GM12891 (cell line): ENCODE measurements around the gene MRTO4.
"Not testable (repeated sequence)": the region's sequence is repeated elsewhere in the genome, so short reads cannot be mapped to it uniquely, and the experiment has no call there.

Experiments used
- DNase-seq: peaks from one replicate; pipeline ENCODE4 v3.0.0; 2011; ENCODE audit warnings: low spot score; ENCODE audit not compliant: insufficient read length
- FAIRE-seq: peaks from 2 replicates; lab custom pipeline; 2011; peaks lifted over from hg19 to GRCh38; lab: Jason Lieb, UNC
- PAX5 ChIP-seq: IDR thresholded peaks from 2 replicates; pipeline ENCODE4 v1.6.1; 2011; ENCODE audit warnings: low read length, moderate library complexity, mild to moderate bottlenecking; ENCODE audit not compliant: insufficient read depth, severe bottlenecking
- POLR2A ChIP-seq: IDR thresholded peaks from 2 replicates; pipeline ENCODE4 v1.6.1; 2011; ENCODE audit warnings: low read depth, low read length, control low read depth
- POLR2AphosphoS5 ChIP-seq: IDR thresholded peaks from 2 replicates; pipeline ENCODE4 v1.6.1; 2011; ENCODE audit warnings: low read depth, low read length, control low read depth
- POU2F2 ChIP-seq: IDR thresholded peaks from 2 replicates; pipeline ENCODE4 v1.6.1; 2011; ENCODE audit warnings: low read depth, mild to moderate bottlenecking, control low read depth, low read length, moderate library complexity
- SPI1 ChIP-seq: IDR thresholded peaks from 2 replicates; pipeline ENCODE4 v1.6.1; 2011; ENCODE audit warnings: low read depth, low read length, control low read depth
- TAF1 ChIP-seq: IDR thresholded peaks from 2 replicates; pipeline ENCODE4 v1.6.1; 2011; ENCODE audit warnings: low read depth, low read length, control low read depth

The MRTO4 gene

GRCh38 chr1:19289244-19289643, 37.6 kb downstream of the MRTO4 start:
- DNase-seq, result no peak
- FAIRE-seq, result no peak
- TF ChIP-seq SPI1, result no peak
- no peak for TF ChIP-seq POLR2AphosphoS5
- TF ChIP-seq TAF1, result no peak
- TF ChIP-seq POU2F2, result no peak
- no peak for TF ChIP-seq POLR2A
- TF ChIP-seq PAX5, result no peak

GRCh38 chr1:19294638-19295037, 43.0 kb downstream of the MRTO4 start:
- FAIRE-seq (no peak), DNase-seq (no peak)
- no peak for TF ChIP-seq POLR2A
- TF ChIP-seq SPI1, result no peak
- no peak for TF ChIP-seq PAX5
- no peak for TF ChIP-seq TAF1
- TF ChIP-seq POLR2AphosphoS5, result no peak
- TF ChIP-seq POU2F2, result no peak

- FAIRE-seq (no peak), DNase-seq (no peak)
- TF ChIP-seq SPI1 (no peak), PAX5 (no peak), POLR2AphosphoS5 (no peak), POU2F2 (no peak), TAF1 (no peak), POLR2A (no peak)
Observed at GRCh38 chr1:19300211-19300610, 48.6 kb downstream of the MRTO4 start.

GRCh38 chr1:19304081-19304480, 52.5 kb downstream of the MRTO4 start:
- not testable (repeated sequence) for FAIRE-seq, DNase-seq

GRCh38 chr1:19305880-19306279, 54.3 kb downstream of the MRTO4 start:
- DNase-seq, result no peak
- TF ChIP-seq TAF1, result no peak
- no peak for TF ChIP-seq PAX5
- no peak for TF ChIP-seq POLR2AphosphoS5
- TF ChIP-seq POLR2A, result no peak
- no peak for TF ChIP-seq POU2F2
- TF ChIP-seq SPI1, result no peak
- FAIRE-seq, result no peak

- DNase-seq (no peak), FAIRE-seq (no peak)
- no peak for TF ChIP-seq TAF1
- TF ChIP-seq POU2F2, result no peak
- no peak for TF ChIP-seq POLR2AphosphoS5
- no peak for TF ChIP-seq POLR2A
- no peak for TF ChIP-seq SPI1
- TF ChIP-seq PAX5, result no peak
Observed at GRCh38 chr1:19306941-19307340, 55.3 kb downstream of the MRTO4 start.

- no peak for TF ChIP-seq PAX5
- TF ChIP-seq SPI1, result no peak
- no peak for TF ChIP-seq POU2F2
- TF ChIP-seq POLR2AphosphoS5, result no peak
- TF ChIP-seq POLR2A, result no peak
- TF ChIP-seq TAF1, result no peak
- DNase-seq (no peak), FAIRE-seq (no peak)
Observed at GRCh38 chr1:19307794-19308508, 56.3 kb downstream of the MRTO4 start.

- DNase-seq, result no peak
- no peak for FAIRE-seq
- TF ChIP-seq POLR2AphosphoS5 (no peak), POLR2A (no peak), SPI1 (no peak), PAX5 (no peak), TAF1 (no peak), POU2F2 (no peak)
Observed at GRCh38 chr1:19308509-19308907, 56.9 kb downstream of the MRTO4 start.

GRCh38 chr1:19309123-19309813, 57.7 kb downstream of the MRTO4 start:
- FAIRE-seq, result no peak
- no peak for DNase-seq
- no peak for TF ChIP-seq POU2F2
- no peak for TF ChIP-seq PAX5
